WERI-Rb-1 (cell line): Measurements from ENCODE around the gene SON.
A peak's percentile ranks its signal among the peaks of the same experiment; 100 is the strongest.

Source experiments
- DNase-seq: peaks from one replicate; pipeline ENCODE4 v3.0.0-alpha.2; 2020
- H3K27ac ChIP-seq: fragments of 250-450 bp; sonication (Bioruptor Pico); 2 replicates; pipeline ENCODE4 v1.5.1; 2020; ENCODE audit warnings: mild to moderate bottlenecking, moderate library complexity
- H3K27me3 ChIP-seq: fragments of 250-450 bp; sonication (Bioruptor Pico); 2 replicates; pipeline ENCODE4 v1.5.1; 2021; ENCODE audit warnings: mild to moderate bottlenecking, low read depth, moderate library complexity; ENCODE audit not compliant: insufficient read depth, severe bottlenecking
- H3K36me3 ChIP-seq: fragments of 250-450 bp; sonication (Bioruptor Pico); 2 replicates; pipeline ENCODE4 v1.5.1; 2020; ENCODE audit warnings: mild to moderate bottlenecking, moderate library complexity
- H3K4me3 ChIP-seq: 2 replicates; pipeline ENCODE4 v1.5.1; 2011; ENCODE audit warnings: low read depth, mild to moderate bottlenecking, control low read depth, low read length
- H3K9me3 ChIP-seq: fragments of 250-450 bp; sonication (Bioruptor Pico); 2 replicates; pipeline ENCODE4 v1.5.1; 2021; ENCODE audit warnings: mild to moderate bottlenecking, moderate library complexity; ENCODE audit not compliant: severe bottlenecking
- CTCF ChIP-seq: IDR thresholded peaks from 2 replicates; pipeline ENCODE4 v1.5.1; 2011; ENCODE audit warnings: low read depth, mild to moderate bottlenecking, control low read depth, inconsistent platforms, low read length

Gene SON

GRCh38 chr21:33578214-33578613, 35.4 kb downstream of the SON start:
- Histone ChIP-seq H3K9me3 (no peaks in the 10 kb centered on the region), H3K27me3 (no peaks in the 10 kb centered on the region), H3K27ac (no peak overlapping the region), H3K4me3 (no peak overlapping the region), H3K36me3 (peaks cover 93% of the 10 kb centered on the region)
- no peak for TF ChIP-seq CTCF
- DNase-seq, result no peak

- Histone ChIP-seq H3K4me3 (no peak overlapping the region), H3K36me3 (peaks cover 91% of the 10 kb centered on the region), H3K9me3 (no peaks in the 10 kb centered on the region), H3K27me3 (no peaks in the 10 kb centered on the region), H3K27ac (no peak overlapping the region)
- no peak for TF ChIP-seq CTCF
- no peak for DNase-seq
Observed at GRCh38 chr21:33578959-33579542, 36.2 kb downstream of the SON start.

- H3K27ac ChIP-seq, result no peak overlapping the region
- H3K36me3 ChIP-seq, result peaks cover 81% of the 10 kb centered on the region
- no peaks in the 10 kb centered on the region for H3K27me3 ChIP-seq
- no peak for TF ChIP-seq CTCF
- DNase-seq, result no peak
- no peaks in the 10 kb centered on the region for H3K9me3 ChIP-seq
- H3K4me3 ChIP-seq, result no peak overlapping the region
Observed at GRCh38 chr21:33584455-33584854, 41.6 kb downstream of the SON start.

GRCh38 chr21:33586927-33587326, 44.1 kb downstream of the SON start:
- H3K36me3 ChIP-seq, result peaks cover 58% of the 10 kb centered on the region
- H3K27me3 ChIP-seq, result no peaks in the 10 kb centered on the region
- peak overlapping the region; percentile 96 for H3K4me3 ChIP-seq
- no peaks in the 10 kb centered on the region for H3K9me3 ChIP-seq
- TF ChIP-seq CTCF, result no peak
- DNase-seq, result no peak
- H3K27ac ChIP-seq, result peak overlapping the region; percentile 96; the same call in 1 of the 2 replicates

- Histone ChIP-seq H3K27me3 (no peaks in the 10 kb centered on the region), H3K36me3 (peaks cover 49% of the 10 kb centered on the region), H3K4me3 (peak overlapping the region; percentile 96), H3K27ac (peak overlapping the region; percentile 96), H3K9me3 (no peaks in the 10 kb centered on the region)
- no peak for TF ChIP-seq CTCF
- peak; percentile 64 for DNase-seq
Observed at GRCh38 chr21:33587792-33588484, 45.1 kb downstream of the SON start.
